ENCODE results near the gene MLXIP. TPM values are rescaled to one million over a fixed set of nuclear protein-coding genes. Genes with fewer than 3 reads are reported as not detected.

MLXIP gene
- total and polyA plus RNA-seq, 12 donors: 13.7 to 98.1 (median 40.1) TPM

GRCh38 chr12:122081083-122081696 lies 2.6 kb downstream of the MLXIP start:
- peaks cover 0 to 20% of the 10 kb centered on the region in 2 donors for H3K36me3 ChIP-seq (replicated peaks in 1 of 2)
- intact Hi-C loops (cut with DNase I): no loop called here
- 46 to 51% (median 48%) methylated on average over 9 of the region's 9 CpGs for WGBS, 4 donors

DNA sequence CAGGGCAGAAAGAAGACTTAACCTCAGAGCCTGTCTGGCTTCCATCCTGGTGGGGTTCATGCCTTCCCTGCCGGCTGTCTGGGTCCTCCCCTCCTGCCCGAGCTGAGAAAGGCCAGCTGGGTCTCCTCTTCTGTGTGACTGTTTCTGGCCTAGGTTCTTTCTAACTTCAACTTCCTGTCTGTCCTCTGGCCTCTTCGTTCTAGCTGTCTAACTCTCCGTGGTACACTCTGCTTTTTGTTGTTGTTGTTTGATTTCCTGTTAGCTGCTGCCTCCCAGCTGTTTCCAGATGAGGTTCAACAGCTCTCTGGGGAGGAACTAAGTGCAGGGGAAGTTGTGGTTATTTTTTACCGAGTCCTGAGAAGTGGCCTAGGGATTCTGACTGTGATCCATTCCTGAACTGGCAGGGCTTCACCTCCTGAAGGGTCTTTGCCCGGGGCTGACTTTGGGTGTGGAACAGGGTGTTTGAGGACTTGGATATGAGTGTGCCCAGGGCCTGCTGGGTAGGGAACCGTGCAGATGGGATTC lies 3.2 kb downstream of the MLXIP start:
- 11 to 20% (median 15%) methylated on average over 7 of the region's 7 CpGs for WGBS, 4 donors
- TF ChIP-seq CTCF (IDR thresholded peaks at IDR 0.05): no peak
- TF ChIP-seq POLR2A (IDR thresholded peaks at IDR 0.05): no peak
- H3K4me1 ChIP-seq (replicated peaks in 1 of 2): peaks cover 33 to 50% of the 10 kb centered on the region in 2 donors
- H3K9me3 ChIP-seq (replicated peaks in 1 of 3): no peaks in the 10 kb centered on the region
- peak overlapping the region in 1 of 4 donors; percentile 91 for H3K4me3 ChIP-seq
- intact Hi-C loops (cut with DNase I): no loop called here
- peaks cover 0 to 20% of the 10 kb centered on the region in 2 donors for H3K36me3 ChIP-seq (replicated peaks in 1 of 2)
- peak overlapping the region; percentile 51 to 92 (median 82) for H3K27ac ChIP-seq
- no peaks in the 10 kb centered on the region for H3K27me3 ChIP-seq
- DNase-seq: peak in 6 of 7 donors; percentile 33 to 70 (median 49)

More at GRCh38 chr12:122081083-122081696, 2.6 kb downstream of the MLXIP start:
- peak in 5 of 7 donors; percentile 35 to 63 (median 58) for DNase-seq
- no peaks in the 10 kb centered on the region for H3K27me3 ChIP-seq
- H3K9me3 ChIP-seq (replicated peaks in 1 of 3): no peaks in the 10 kb centered on the region
- TF ChIP-seq CTCF (IDR thresholded peaks at IDR 0.05) (no peak), POLR2A (IDR thresholded peaks at IDR 0.05) (no peak)
- H3K4me1 ChIP-seq (replicated peaks in 1 of 2): peaks cover 33 to 44% of the 10 kb centered on the region in 2 donors
- H3K4me3 ChIP-seq: peak overlapping the region in 1 of 4 donors; percentile 91
- H3K27ac ChIP-seq: peak overlapping the region; percentile 51 to 92 (median 82)

- intact Hi-C loops (cut with DNase I): no loop called here
- Histone ChIP-seq H3K4me3 (peak overlapping the region in 1 of 4 donors; percentile 91), H3K4me1 (replicated peaks in 1 of 2) (peaks cover 33 to 56% of the 10 kb centered on the region in 2 donors), H3K27ac (peak overlapping the region in 4 of 5 donors; percentile 51 to 92 (median 80)), H3K27me3 (no peaks in the 10 kb centered on the region), H3K9me3 (replicated peaks in 1 of 3) (no peaks in the 10 kb centered on the region), H3K36me3 (replicated peaks in 1 of 2) (peaks cover 0 to 20% of the 10 kb centered on the region in 2 donors)
- TF ChIP-seq POLR2A (IDR thresholded peaks at IDR 0.05) (peak in 1 of 2 donors; percentile 5), CTCF (IDR thresholded peaks at IDR 0.05) (no peak)
- WGBS, 4 donors: 28 to 39% (median 32%) methylated on average over 6 of the region's 6 CpGs
- peak in 3 of 7 donors; percentile 19 to 51 (median 46) for DNase-seq
Observed at GRCh38 chr12:122082621-122083356, 4.2 kb downstream of the MLXIP start.

DNA sequence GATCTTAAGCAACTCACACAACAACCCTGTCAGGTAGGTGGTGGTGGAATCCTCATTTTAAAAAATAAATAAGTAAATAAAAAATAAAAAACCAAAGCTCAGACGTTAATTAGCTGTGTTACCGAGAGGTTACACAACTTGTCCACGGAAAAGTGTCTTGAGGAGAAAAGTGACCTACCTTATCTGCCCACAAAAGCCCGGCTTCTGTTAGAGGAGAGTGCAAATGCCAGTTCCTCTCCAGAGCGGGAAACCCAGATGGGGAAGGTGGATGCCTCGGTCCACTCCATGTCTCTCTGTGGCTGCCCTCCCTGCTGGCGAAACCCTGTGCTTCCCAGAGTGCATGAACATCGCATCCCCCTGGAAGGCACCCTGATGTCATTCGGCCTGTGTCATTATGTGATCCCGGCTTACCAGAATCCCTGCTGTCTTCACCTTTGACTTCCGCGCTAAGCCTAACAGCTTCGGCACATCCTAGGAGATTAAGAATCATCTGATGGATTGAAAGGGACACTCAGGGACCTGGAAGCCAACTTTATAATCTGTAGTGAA lies 6.4 kb downstream of the MLXIP start:
- WGBS, 4 donors: 89 to 95% (median 91%) methylated on average over 13 of the region's 13 CpGs
- intact Hi-C loops (cut with DNase I): no loop called here
- H3K27me3 ChIP-seq: no peaks in the 10 kb centered on the region
- no peak overlapping the region for H3K27ac ChIP-seq
- H3K36me3 ChIP-seq (replicated peaks in 1 of 2): peaks cover 0 to 23% of the 10 kb centered on the region in 2 donors
- no peak for TF ChIP-seq POLR2A (IDR thresholded peaks at IDR 0.05)
- no peak for TF ChIP-seq CTCF (IDR thresholded peaks at IDR 0.05)
- H3K4me1 ChIP-seq (replicated peaks in 1 of 2): peaks cover 33 to 74% of the 10 kb centered on the region in 2 donors
- H3K4me3 ChIP-seq: no peak overlapping the region
- H3K9me3 ChIP-seq (replicated peaks in 1 of 3): no peaks in the 10 kb centered on the region
- DNase-seq: peak in 1 of 7 donors; percentile 16
